ENCODE data around the gene BID. TPM values are rescaled to one million over a fixed set of nuclear protein-coding genes. Genes with fewer than 3 reads are reported as not detected.

Gene BID
- total RNA-seq, 1 experiment from 2014 or later = 23.2 TPM

DNA sequence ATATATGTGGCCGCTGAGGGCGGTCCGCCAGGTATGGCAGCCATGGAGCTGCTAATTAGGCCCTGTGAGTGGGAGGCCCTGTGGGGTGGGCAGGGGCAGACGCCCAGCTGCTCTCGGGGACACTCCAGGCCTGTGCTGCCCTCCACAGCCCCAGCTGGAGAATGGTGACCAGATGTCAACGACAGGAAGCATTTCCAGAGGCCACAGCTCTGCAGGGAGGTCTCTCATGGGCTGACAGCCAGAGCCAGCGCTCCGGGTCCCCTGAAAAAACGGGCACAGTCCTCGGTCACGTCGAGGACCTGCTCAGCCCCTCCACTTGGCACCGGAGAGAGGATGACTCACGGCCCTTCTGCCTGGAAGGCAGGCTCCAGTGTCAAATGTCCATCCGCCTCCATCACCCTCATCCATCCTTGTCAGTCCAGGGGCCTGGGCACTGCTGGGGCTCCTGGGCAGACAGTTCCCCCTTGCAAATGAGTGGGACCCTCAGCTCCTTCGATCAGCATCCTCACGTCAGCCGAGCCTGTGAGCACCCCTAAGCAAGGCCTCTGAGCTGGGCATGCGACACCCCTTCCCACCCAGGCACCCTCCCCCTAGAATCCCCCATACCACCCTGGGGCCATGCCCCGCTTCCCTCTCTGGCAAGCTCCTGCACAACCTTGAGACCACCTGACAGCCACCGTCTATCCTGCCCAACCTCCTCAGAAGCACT is 1.9 kb downstream of the BID start:
- Histone ChIP-seq H3K18ac (ENCODE audit: insufficient read length, low read depth, low read length) (no peak overlapping the region), H3K9me3 (ENCODE audit: control insufficient read depth, low read depth, low read length) (no peaks in the 10 kb centered on the region), H4K91ac (ENCODE audit: insufficient read length, low read depth, low read length) (no peak overlapping the region), H2AK5ac (ENCODE audit: insufficient read length, low read length) (no peak overlapping the region), H2AFZ (ENCODE audit: low read length) (no peak overlapping the region), H4K20me1 (ENCODE audit: control insufficient read depth, insufficient read depth, insufficient read length) (no peaks in the 10 kb centered on the region), H2BK20ac (ENCODE audit: low read depth, low read length, poor library complexity, severe bottlenecking) (no peak overlapping the region), H3K56ac (ENCODE audit: insufficient read length, low read depth, low read length) (no peak overlapping the region), H3K79me2 (ENCODE audit: insufficient read depth, low read length) (peaks cover 2% of the 10 kb centered on the region; the same call in 1 of the 2 replicates), H3K4ac (ENCODE audit: low read depth, low read length) (no peak overlapping the region), H2BK12ac (ENCODE audit: insufficient read length, low read depth, low read length) (no peak overlapping the region), H2BK5ac (ENCODE audit: insufficient read length, low read length) (no peak overlapping the region), H2BK120ac (ENCODE audit: low read depth, low read length, poor library complexity, severe bottlenecking) (no peak overlapping the region), H4K8ac (replicated peaks; ENCODE audit: insufficient read length, low read depth, low read length) (no peak overlapping the region), H4K5ac (ENCODE audit: insufficient read length, low read depth, low read length) (no peak overlapping the region), H3K14ac (ENCODE audit: insufficient read depth, low read length) (no peak overlapping the region), H3K23me2 (ENCODE audit: insufficient read length, low read depth, low read length, poor library complexity, severe bottlenecking) (peaks cover 11% of the 10 kb centered on the region), H3K4me2 (ENCODE audit: insufficient read depth, insufficient read length, low read length) (peak overlapping the region; percentile 50), H3K9ac (ENCODE audit: extremely low read depth, insufficient read length, low read length) (no peak overlapping the region), H2BK15ac (ENCODE audit: low read depth, low read length) (no peak overlapping the region), H3K4me1 (ENCODE audit: insufficient read depth, low read length) (peaks cover 5% of the 10 kb centered on the region; the same call in 1 of the 2 replicates), H3K79me1 (ENCODE audit: insufficient read depth, low read depth, low read length, poor library complexity, severe bottlenecking) (no peaks in the 10 kb centered on the region), H3T11ph (ENCODE audit: low read length) (no peak overlapping the region), H3K23ac (ENCODE audit: insufficient read length, low read depth, low read length) (no peak overlapping the region), H3K27me3 (ENCODE audit: insufficient read depth, low read length) (no peaks in the 10 kb centered on the region), H3K27ac (ENCODE audit: insufficient read length, low read depth, low read length) (no peak overlapping the region)
- Mint-ChIP-seq H3K27ac (no peak overlapping the region; a peak in 1 of 7 replicates), H3K4me1 (peaks cover 19 to 21% of the 10 kb centered on the region in 2 experiments), H3K36me3 (ENCODE audit: insufficient read depth in 1 of 3, low read depth in 3 of 3) (peaks cover 0 to 4% (median 1%) of the 10 kb centered on the region in 3 experiments; a peak in 2 of 7 replicates), H3K4me3 (peak overlapping the region; percentile 72 to 84), H3K27me3 (ENCODE audit: low read depth) (peaks cover 27% of the 10 kb centered on the region), H3K9me3 (no peaks in the 10 kb centered on the region; a peak in 2 of 5 replicates)
- no peak for DNase-seq
- no CpG with 5 or more reads among the region's 21 CpGs for WGBS (ENCODE audit: extremely low coverage, insufficient read length, low lambda C conversion rate)
- TF ChIP-seq, protein P1, sequence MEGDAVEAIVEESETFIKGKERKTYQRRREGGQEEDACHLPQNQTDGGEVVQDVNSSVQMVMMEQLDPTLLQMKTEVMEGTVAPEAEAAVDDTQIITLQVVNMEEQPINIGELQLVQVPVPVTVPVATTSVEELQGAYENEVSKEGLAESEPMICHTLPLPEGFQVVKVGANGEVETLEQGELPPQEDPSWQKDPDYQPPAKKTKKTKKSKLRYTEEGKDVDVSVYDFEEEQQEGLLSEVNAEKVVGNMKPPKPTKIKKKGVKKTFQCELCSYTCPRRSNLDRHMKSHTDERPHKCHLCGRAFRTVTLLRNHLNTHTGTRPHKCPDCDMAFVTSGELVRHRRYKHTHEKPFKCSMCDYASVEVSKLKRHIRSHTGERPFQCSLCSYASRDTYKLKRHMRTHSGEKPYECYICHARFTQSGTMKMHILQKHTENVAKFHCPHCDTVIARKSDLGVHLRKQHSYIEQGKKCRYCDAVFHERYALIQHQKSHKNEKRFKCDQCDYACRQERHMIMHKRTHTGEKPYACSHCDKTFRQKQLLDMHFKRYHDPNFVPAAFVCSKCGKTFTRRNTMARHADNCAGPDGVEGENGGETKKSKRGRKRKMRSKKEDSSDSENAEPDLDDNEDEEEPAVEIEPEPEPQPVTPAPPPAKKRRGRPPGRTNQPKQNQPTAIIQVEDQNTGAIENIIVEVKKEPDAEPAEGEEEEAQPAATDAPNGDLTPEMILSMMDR (conservative IDR thresholded peaks at IDR 0.05) = no peak

All from H9 (cell line).